GM13977 (cell line): ENCODE results near the gene CCDC112.

Source experiments
- DNase-seq: peaks from one replicate; pipeline ENCODE4 v3.0.0; 2012; ENCODE audit warnings: low spot score
- in situ Hi-C: fragments of 300-500 bp; cut with MboI; formaldehyde crosslinking; loops from one replicate; pipeline ENCODE4 v1.12.0; 2022; ENCODE audit warnings: low sequenced_read_pairs, low pct_unique_long_range_greater_than_20kb, mixed read lengths, inconsistent platforms; ENCODE audit not compliant: unreplicated experiment
- TF ChIP-seq, protein P1 (sequence below): IDR thresholded peaks from 2 replicates; pipeline ENCODE4 v1.5.1; 2012; ENCODE audit warnings: mild to moderate bottlenecking, control low read depth; ENCODE audit not compliant: insufficient read depth; ENCODE audit errors: extremely low read depth, missing control alignments

The CCDC112 gene, protein sequence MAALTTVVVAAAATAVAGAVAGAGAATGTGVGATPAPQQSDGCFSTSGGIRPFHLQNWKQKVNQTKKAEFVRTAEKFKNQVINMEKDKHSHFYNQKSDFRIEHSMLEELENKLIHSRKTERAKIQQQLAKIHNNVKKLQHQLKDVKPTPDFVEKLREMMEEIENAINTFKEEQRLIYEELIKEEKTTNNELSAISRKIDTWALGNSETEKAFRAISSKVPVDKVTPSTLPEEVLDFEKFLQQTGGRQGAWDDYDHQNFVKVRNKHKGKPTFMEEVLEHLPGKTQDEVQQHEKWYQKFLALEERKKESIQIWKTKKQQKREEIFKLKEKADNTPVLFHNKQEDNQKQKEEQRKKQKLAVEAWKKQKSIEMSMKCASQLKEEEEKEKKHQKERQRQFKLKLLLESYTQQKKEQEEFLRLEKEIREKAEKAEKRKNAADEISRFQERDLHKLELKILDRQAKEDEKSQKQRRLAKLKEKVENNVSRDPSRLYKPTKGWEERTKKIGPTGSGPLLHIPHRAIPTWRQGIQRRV

DNA sequence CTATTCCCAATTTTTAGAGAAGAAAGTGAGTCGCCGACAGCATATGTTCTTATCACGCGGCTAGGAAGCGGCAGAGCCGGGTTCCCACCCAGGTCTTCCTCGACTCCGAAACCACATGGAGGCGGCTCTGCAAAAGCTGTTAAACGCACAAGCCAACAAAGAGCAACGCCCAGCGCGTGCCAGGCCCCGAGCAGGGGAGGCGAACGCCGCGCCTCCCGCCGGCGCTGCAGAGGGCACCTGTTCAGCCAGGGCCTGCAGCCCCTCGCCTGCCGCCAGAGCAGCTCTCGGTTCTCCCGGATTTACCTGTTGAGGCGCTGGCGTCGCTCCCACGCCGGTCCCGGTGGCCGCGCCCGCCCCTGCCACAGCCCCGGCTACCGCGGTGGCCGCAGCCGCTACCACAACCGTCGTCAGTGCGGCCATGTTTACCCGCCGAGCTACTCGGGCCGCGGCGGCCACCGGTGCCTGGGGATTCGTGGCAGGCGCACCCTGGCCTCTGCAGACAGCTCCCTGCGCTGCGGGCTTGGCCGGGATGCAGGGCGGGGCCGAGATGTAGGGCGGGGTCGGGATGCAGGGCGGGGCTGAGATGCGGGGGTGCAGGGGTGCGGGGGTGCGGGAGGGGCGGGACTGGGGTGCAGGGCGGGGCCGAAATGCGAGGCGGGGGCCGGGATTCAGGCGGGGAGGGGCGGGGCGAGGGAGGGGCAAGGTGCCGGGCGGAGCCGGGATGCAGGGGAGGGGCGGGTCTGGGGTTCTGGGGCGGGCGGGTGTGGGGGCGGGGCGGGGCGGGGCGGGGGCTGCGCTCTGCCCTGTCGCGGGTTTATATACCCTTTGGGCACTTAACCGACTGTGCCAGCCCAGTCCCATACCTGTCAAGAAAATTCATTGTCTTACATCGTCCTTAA is at the start of gene CCDC112:
Gene CCDC112, minus strand, starts transcription at position 531 of the 899 bp plus-strand sequence. Its CDS starts 111 bp downstream, at position 420.
- in situ Hi-C loops = no loop called here
- TF ChIP-seq, protein P1, sequence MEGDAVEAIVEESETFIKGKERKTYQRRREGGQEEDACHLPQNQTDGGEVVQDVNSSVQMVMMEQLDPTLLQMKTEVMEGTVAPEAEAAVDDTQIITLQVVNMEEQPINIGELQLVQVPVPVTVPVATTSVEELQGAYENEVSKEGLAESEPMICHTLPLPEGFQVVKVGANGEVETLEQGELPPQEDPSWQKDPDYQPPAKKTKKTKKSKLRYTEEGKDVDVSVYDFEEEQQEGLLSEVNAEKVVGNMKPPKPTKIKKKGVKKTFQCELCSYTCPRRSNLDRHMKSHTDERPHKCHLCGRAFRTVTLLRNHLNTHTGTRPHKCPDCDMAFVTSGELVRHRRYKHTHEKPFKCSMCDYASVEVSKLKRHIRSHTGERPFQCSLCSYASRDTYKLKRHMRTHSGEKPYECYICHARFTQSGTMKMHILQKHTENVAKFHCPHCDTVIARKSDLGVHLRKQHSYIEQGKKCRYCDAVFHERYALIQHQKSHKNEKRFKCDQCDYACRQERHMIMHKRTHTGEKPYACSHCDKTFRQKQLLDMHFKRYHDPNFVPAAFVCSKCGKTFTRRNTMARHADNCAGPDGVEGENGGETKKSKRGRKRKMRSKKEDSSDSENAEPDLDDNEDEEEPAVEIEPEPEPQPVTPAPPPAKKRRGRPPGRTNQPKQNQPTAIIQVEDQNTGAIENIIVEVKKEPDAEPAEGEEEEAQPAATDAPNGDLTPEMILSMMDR = no peak
- DNase-seq = peak; percentile 96

DNA sequence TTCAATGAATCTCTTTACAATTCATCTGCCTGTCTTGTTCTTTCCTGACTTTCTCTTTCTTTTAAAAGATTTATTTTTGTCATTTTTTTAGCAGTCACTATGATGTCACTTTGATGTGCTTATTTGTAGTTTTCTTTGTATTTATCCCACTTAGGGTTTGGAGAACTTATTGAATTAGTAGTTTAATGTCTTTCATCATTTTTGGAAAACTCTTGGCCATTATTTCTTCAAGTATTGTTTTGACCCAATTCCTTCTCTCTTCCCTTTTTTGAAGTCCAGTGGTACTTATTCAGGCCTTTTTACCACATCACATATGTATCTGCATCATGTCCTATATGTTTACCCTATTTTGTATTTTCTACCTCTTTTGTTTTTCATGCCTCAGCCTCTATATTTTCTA is 48.9 kb upstream of the CCDC112 start:
- no peak for DNase-seq
- in situ Hi-C loops = no loop called here
- TF ChIP-seq, protein P1 = no peak

DNA sequence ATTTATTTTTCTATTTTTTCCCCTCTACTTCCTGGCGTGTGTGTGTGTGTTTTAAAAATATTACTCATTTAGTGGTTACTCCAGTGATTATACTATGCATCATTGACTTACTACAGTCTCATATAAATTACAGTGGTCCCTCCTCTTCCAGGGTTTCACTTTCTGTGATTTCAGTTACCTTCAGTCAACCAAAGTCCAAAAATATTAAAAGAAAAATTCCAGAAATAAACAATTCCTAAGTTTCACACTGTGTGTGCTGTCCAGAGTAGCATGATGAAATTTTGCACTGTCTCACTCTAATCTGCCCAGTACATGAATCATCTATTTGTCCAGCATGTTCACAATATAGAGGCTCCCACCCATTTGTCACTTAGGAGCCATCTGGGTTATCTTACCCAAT is 47.4 kb upstream of the CCDC112 start:
- in situ Hi-C loops = no loop called here
- no peak for DNase-seq
- TF ChIP-seq, protein P1 = no peak

DNA sequence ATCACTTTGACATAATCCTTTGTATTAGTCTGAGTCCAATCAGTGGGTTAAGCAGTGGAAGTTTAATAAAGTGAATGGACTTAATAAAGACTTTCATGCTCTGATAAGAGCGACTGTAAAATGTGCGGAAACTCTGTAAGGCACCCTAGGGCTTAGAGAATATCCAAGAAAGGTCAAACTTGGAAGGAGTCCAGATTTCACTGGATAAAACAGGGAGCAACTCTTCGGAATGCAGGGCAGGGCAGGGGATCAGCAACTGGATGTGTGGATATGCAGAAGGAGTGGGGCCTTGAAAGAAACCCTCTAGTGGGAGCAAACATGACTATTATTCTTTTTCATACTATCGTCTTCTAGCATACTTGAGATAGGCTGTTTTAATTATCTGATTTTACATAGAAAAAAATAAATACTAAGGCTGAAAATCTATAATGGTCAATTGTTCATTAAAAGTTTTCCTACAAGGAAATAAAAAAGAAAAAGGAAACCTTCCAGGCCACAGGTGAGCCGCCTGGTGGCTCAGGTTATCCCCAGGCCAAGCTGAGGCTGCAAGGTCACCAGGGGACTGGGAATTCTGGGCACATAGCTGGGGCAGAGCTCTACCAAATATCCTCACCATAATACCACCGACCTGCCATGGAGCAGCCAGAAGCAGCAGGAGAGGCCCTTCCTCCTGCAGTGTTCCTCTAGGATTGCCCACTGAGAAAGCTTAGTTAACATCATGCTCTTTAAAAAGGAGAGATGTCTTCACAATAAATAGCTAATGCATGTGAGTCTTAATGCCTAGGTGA is 46.3 kb upstream of the CCDC112 start:
- in situ Hi-C loops = no loop called here
- no peak for DNase-seq
- TF ChIP-seq, protein P1 = no peak

DNA sequence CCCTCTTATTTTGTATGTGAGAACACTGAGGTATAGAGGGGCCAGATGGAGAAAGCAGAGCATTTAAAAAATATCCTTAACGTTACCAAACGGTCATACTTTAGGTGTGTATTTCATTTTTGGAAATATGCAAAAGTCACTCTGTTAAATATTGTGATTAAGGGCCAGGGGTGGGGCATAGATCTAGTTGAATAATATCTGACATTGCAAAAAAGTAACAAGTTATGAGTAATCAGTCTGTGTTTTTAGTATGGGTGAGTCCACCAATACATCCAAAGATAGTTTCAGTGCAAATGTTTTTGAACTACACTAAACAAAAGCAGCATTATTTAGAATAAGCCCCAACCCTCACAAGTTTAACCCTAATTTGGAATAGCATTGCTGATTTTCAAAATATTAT is 45.3 kb upstream of the CCDC112 start:
- no peak for DNase-seq
- in situ Hi-C loops = no loop called here
- TF ChIP-seq, protein P1 = no peak

DNA sequence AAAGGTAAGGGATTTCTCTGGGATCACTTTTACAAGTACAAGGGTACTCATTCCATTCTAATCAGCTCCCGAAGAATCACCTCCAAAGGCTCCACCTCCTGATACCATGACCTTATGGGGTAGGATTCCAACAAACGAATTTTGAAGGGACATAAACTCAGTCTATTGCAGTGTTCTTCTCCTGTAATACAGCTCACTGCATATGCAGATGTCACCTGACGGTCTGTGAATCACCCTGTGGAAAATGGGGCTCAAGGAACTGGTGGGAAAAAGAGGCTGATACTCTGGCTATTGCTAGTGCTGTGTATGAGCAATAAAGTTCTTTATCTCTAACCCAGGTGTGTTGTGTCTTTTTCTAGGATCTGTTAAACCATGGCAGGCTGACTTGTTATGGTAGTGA is 42.4 kb upstream of the CCDC112 start:
- no peak for DNase-seq
- TF ChIP-seq, protein P1 = no peak
- in situ Hi-C loops = no loop called here
